Liver (tissue), 9 donors: ENCODE data around the gene CD180. TPM values are rescaled to one million over a fixed set of nuclear protein-coding genes. Genes with fewer than 3 reads are reported as not detected.
A peak's percentile ranks its signal among the peaks of the same experiment; 100 is the strongest.

Experiments
- DNase-seq: peaks from one replicate; pipeline ENCODE4 v3.0.0-alpha.2; 2017; ENCODE audit warnings: low spot score
- H3K27ac ChIP-seq, 2 donors: one replicate each; pipeline ENCODE4 v1.7.0; 2013; ENCODE audit warnings: inconsistent platforms in 2 of 2, low read length in 2 of 2, control low read depth in 1 of 2, low read depth in 1 of 2, mild to moderate bottlenecking in 1 of 2
- H3K27me3 ChIP-seq, 4 donors: one replicate each; pipeline versions ENCODE4 v1.6.1 to v1.7.0; 2013; ENCODE audit warnings: low read length in 3 of 4, inconsistent platforms in 1 of 4, mild to moderate bottlenecking in 1 of 4, moderate library complexity in 1 of 4; ENCODE audit not compliant: control insufficient read depth in 4 of 4, insufficient read depth in 4 of 4
- H3K36me3 ChIP-seq, 4 donors: one replicate each; pipeline versions ENCODE4 v1.6.1 to v1.7.0; 2013; ENCODE audit warnings: low read length in 3 of 4, mild to moderate bottlenecking in 3 of 4, low read depth in 1 of 4, moderate library complexity in 1 of 4; ENCODE audit not compliant: control insufficient read depth in 4 of 4, insufficient read depth in 3 of 4
- H3K4me1 ChIP-seq, 4 donors: one replicate each; pipeline versions ENCODE4 v1.6.1 to v1.7.0; 2013; ENCODE audit warnings: low read length in 3 of 4, mild to moderate bottlenecking in 3 of 4, moderate library complexity in 1 of 4; ENCODE audit not compliant: control insufficient read depth in 4 of 4, insufficient read depth in 4 of 4
- H3K4me3 ChIP-seq, 3 donors: one replicate each; pipeline versions ENCODE4 v1.6.1 to v1.7.0; 2013; ENCODE audit warnings: low read length in 3 of 3, control low read depth in 1 of 3, low read depth in 1 of 3, mild to moderate bottlenecking in 1 of 3
- H3K9ac ChIP-seq, 2 donors: one replicate each; pipeline ENCODE4 v1.7.0; 2013; ENCODE audit warnings: low read length in 2 of 2, mild to moderate bottlenecking in 2 of 2, moderate library complexity in 2 of 2, control low read depth in 1 of 2, low read depth in 1 of 2
- H3K9me3 ChIP-seq, 4 donors: one replicate each; pipeline versions ENCODE4 v1.6.1 to v1.7.0; 2013; ENCODE audit warnings: low read length in 3 of 4; ENCODE audit not compliant: control insufficient read depth in 4 of 4
- ATF3 ChIP-seq: IDR thresholded peaks from 2 replicates; pipeline ENCODE4 v1.6.1; 2016; ENCODE audit warnings: antibody characterized with exemption
- EGR1 ChIP-seq, 2 donors: IDR thresholded peaks; 2 replicates each; pipeline ENCODE4 v1.6.1; 2016 to 2018; ENCODE audit warnings: antibody characterized with exemption in 2 of 2, low read depth in 2 of 2
- FOXA1 ChIP-seq: IDR thresholded peaks from 2 replicates; pipeline ENCODE4 v1.6.1; 2016; ENCODE audit warnings: antibody characterized with exemption
- FOXA2 ChIP-seq: IDR thresholded peaks from 2 replicates; pipeline ENCODE4 v1.6.1; 2016; ENCODE audit warnings: antibody characterized with exemption
- GABPA ChIP-seq, 2 donors: IDR thresholded peaks in 1 of 2; conservative IDR thresholded peaks in 1 of 2; 2 replicates each; pipeline ENCODE4 v1.6.1; 2016; ENCODE audit warnings: antibody characterized with exemption in 2 of 2, mild to moderate bottlenecking in 1 of 2, moderate library complexity in 1 of 2
- HNF4A ChIP-seq, 2 donors: conservative IDR thresholded peaks; 2 replicates each; pipeline ENCODE4 v1.6.1; 2016; ENCODE audit warnings: antibody characterized with exemption in 2 of 2, mild to moderate bottlenecking in 2 of 2
- HNF4G ChIP-seq: IDR thresholded peaks from 2 replicates; pipeline ENCODE4 v1.6.1; 2016; ENCODE audit warnings: antibody characterized with exemption
- JUND ChIP-seq, 2 donors: IDR thresholded peaks; 2 replicates each; pipeline ENCODE4 v1.6.1; 2016; ENCODE audit warnings: antibody characterized with exemption in 2 of 2
- MAX ChIP-seq: IDR thresholded peaks from 2 replicates; pipeline ENCODE4 v1.6.1; 2016; ENCODE audit warnings: antibody characterized with exemption
- NR2F2 ChIP-seq: IDR thresholded peaks from 2 replicates; pipeline ENCODE4 v1.6.1; 2016; ENCODE audit warnings: antibody characterized with exemption
- RAD21 ChIP-seq, 2 donors: IDR thresholded peaks; 2 replicates each; pipeline ENCODE4 v1.6.1; 2016; ENCODE audit warnings: antibody characterized with exemption in 2 of 2, mild to moderate bottlenecking in 2 of 2
- REST ChIP-seq: IDR thresholded peaks from 2 replicates; pipeline ENCODE4 v1.6.1; 2016; ENCODE audit warnings: antibody characterized with exemption, mild to moderate bottlenecking
- RXRA ChIP-seq, 2 donors: IDR thresholded peaks; 2 replicates each; pipeline ENCODE4 v1.6.1; 2017 to 2018; ENCODE audit warnings: antibody characterized with exemption in 2 of 2, mild to moderate bottlenecking in 1 of 2
- SP1 ChIP-seq: IDR thresholded peaks from 2 replicates; pipeline ENCODE4 v1.6.1; 2018; ENCODE audit warnings: antibody characterized with exemption, mild to moderate bottlenecking
- TAF1 ChIP-seq: conservative IDR thresholded peaks from 2 replicates; pipeline ENCODE4 v1.6.1; 2016; ENCODE audit warnings: antibody characterized with exemption, mild to moderate bottlenecking
- YY1 ChIP-seq: IDR thresholded peaks from 2 replicates; pipeline ENCODE4 v1.6.1; 2016; ENCODE audit warnings: antibody characterized with exemption, mild to moderate bottlenecking
- ZBTB33 ChIP-seq: IDR thresholded peaks from 2 replicates; pipeline ENCODE4 v1.6.1; 2016; ENCODE audit warnings: antibody characterized with exemption
- WGBS: extraction: QIAGEN DNeasy Blood & Tissue Kit; methylation state at CpG from one replicate; pipeline ENCODE4 v1.1.7; 2013; 5-methylcytosine and 5-hydroxymethylcytosine counted together
- polyA plus RNA-seq, 2 donors: library from polyadenylated mRNA; stranded (reverse) in 1 of 2; unstranded in 1 of 2; fragments of 200-250 nt in 1 of 2; fragments of >200 nt in 1 of 2; fragmentation: Nextera tagmentation in 1 of 2; extraction: Ambion mirVana in 1 of 2; gene quantifications; one replicate each; pipeline versions ENCODE4 v1.2.1 to v1.2.3, GENCODE V29; 2013 to 2015
- total RNA-seq, 2 donors: library from RNA; depleted of rRNA; stranded (reverse); fragments of >200 nt; gene quantifications; one replicate each; pipeline ENCODE4 v1.2.3, GENCODE V29; 2014
- TF ChIP-seq, protein P1 (sequence below): fragments of 150-350 bp; IDR thresholded peaks from 2 replicates; pipeline ENCODE4 v1.5.1; 2017; ENCODE audit warnings: improper control_type of control experiment, low read depth, low read length; ENCODE audit not compliant: missing input control
- donor health status: healthy.
- donor health status: healthy.
- donor health status: healthy.
- donor health status: healthy.
- donor health status: healthy.

Gene CD180
- total and polyA plus RNA-seq, 4 donors, result 0.33 to 3.7 (median 0.78) TPM

- Histone ChIP-seq H3K4me3 (peak overlapping the region in 1 of 3 donors; percentile 2), H3K9ac (peak overlapping the region in 1 of 2 donors; percentile 67), H3K4me1 (peaks cover 6 to 23% (median 18%) of the 10 kb centered on the region in 4 donors), H3K27me3 (no peaks in the 10 kb centered on the region), H3K36me3 (no peaks in the 10 kb centered on the region), H3K9me3 (no peaks in the 10 kb centered on the region), H3K27ac (peak overlapping the region; percentile 45 to 84)
- DNase-seq, result no peak
- TF ChIP-seq NR2F2 (peak; percentile 89), HNF4G (no peak), RAD21 (IDR thresholded peaks at IDR 0.05) (peak; percentile 22 to 59), EGR1 (IDR thresholded peaks at IDR 0.05; ENCODE audit: low read depth in 2 of 2) (no peak), ATF3 (peak; percentile 39), ZBTB33 (no peak), MAX (peak; percentile 65), RXRA (IDR thresholded peaks at IDR 0.05) (peak; percentile 49 to 57), JUND (IDR thresholded peaks at IDR 0.05) (peak; percentile 20 to 45), REST (no peak), SP1 (peak; percentile 59), FOXA1 (no peak), HNF4A (conservative IDR thresholded peaks at IDR 0.05) (peak in 1 of 2 donors; percentile 34), FOXA2 (no peak), YY1 (peak; percentile 73), TAF1 (no peak), GABPA (IDR thresholded peaks at IDR 0.05 in 1 of 2, conservative IDR thresholded peaks at IDR 0.05 in 1 of 2) (no peak)
- TF ChIP-seq, protein P1, sequence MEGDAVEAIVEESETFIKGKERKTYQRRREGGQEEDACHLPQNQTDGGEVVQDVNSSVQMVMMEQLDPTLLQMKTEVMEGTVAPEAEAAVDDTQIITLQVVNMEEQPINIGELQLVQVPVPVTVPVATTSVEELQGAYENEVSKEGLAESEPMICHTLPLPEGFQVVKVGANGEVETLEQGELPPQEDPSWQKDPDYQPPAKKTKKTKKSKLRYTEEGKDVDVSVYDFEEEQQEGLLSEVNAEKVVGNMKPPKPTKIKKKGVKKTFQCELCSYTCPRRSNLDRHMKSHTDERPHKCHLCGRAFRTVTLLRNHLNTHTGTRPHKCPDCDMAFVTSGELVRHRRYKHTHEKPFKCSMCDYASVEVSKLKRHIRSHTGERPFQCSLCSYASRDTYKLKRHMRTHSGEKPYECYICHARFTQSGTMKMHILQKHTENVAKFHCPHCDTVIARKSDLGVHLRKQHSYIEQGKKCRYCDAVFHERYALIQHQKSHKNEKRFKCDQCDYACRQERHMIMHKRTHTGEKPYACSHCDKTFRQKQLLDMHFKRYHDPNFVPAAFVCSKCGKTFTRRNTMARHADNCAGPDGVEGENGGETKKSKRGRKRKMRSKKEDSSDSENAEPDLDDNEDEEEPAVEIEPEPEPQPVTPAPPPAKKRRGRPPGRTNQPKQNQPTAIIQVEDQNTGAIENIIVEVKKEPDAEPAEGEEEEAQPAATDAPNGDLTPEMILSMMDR, result no peak
- WGBS, result 26% methylated on average over 10 of the region's 10 CpGs
These were observed 38.1 kb upstream of the CD180 start for GRCh38 chr5:67234671-67235176.
